Left cardiac atrium (tissue), 4 donors: ENCODE measurements around the gene COMMD9. TPM values are rescaled to one million over a fixed set of nuclear protein-coding genes. Genes with fewer than 3 reads are reported as not detected.
A peak's percentile ranks its signal among the peaks of the same experiment; 100 is the strongest.

Source experiments
- ATAC-seq, 2 donors: fragments of 200-7000 bp; cut with Tn5 transposase; one replicate each; pipeline ENCODE4 v1.9.1; 2020; ENCODE audit warnings: mild to moderate bottlenecking in 2 of 2, moderate library complexity in 2 of 2
- DNase-seq: peaks from one replicate; pipeline ENCODE4 v3.0.0-alpha.2; 2020
- intact Hi-C, 2 donors: fragments of 100-400 bp; cut with DNase I; formaldehyde crosslinking; loops; one replicate each; pipeline versions ENCODE4 v1.14.1 to v1.15.1; 2022 to 2023
- total RNA-seq, 2 donors: library from RNA; stranded (reverse); fragmentation: NEBNext Ultra II Directional; extraction: Animal tissue kit (Norgen Biotek cat#: 25700); gene quantifications; one replicate each; pipeline ENCODE4 v1.2.1, GENCODE V29; 2021
- donor health status: DM: no; HTN: yes; CAD: no.
- donor health status: DM: no; HTN: yes; CAD: no; lungs with severe emphysema.
- donor health status: DM: yes; HTN: yes; CAD: no.
- donor health status: Dilated cardiomyopathy.

The COMMD9 gene
- total RNA-seq, 2 donors from 2014 or later: 38.4 to 48.8 TPM

DNA sequence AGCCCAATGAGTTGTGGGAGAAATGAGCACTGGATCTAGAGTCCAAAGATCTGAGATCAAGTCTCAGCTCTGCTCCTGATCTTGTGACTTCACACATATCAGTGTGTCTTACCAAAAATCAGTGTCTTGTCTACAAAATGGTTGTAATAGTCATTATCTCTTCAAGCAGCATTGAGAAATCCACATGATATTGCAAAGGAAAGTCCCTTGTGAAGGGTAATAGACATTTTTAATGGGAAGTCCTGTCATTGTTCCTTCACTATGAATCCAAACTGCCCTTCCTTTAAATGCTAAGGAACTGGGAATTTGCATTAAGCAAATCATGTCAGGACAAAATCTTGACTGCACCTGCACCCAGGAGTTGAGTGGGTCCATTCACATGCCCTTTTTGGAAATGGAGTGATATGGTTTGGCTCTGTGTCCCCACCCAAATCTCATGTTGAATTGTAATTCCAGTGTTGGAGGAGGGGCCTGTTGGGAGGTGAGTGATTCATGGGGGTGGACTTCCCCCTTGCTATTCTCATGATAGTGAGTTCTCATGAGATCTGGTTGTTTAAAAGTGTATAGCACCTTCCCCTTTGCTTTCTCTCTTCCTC lies 51.1 kb downstream of the COMMD9 start:
- no peak for DNase-seq
- intact Hi-C loops: no loop called here
- no peak for ATAC-seq

DNA sequence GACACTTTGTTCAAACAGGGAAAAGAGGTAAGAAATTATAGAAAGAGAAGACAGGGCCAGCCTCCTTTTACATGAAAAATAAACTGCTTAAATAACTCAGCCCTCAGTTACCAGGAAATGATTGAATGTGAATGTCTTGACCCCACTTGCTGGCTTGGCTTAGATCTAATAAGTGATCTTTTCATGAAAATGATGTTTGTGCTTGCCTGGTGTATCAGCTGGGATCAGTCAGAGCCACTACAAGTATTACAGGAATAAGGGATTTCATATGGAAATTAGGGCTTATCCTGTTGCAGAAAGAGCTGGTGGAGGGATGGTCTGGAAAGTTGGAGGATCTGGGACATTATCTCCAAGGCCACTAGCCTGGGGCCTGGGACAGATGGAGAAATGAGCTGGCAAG lies 51.8 kb downstream of the COMMD9 start:
- intact Hi-C loops: no loop called here
- ATAC-seq (no peak), DNase-seq (no peak)

DNA sequence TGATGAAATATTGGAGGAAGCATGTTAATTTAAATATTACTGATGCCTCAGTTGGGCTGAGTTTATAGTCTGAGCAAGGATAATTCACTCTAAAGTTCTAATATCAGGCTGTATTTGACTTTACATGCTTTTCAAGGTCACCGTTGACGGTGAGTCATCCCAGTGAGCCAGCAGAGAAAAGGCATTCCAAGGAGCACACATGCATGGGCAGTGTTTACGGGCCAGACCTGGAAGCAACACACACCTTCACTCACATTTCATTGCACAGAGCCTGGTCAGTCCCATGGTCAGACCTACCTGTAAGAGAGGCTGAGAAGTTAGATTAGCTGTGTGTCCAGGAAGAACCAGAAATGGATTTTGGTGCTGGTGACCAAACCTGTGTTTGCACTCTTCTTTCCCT lies 53.5 kb downstream of the COMMD9 start:
- ATAC-seq (no peak), DNase-seq (no peak)
- intact Hi-C loops: no loop called here

DNA sequence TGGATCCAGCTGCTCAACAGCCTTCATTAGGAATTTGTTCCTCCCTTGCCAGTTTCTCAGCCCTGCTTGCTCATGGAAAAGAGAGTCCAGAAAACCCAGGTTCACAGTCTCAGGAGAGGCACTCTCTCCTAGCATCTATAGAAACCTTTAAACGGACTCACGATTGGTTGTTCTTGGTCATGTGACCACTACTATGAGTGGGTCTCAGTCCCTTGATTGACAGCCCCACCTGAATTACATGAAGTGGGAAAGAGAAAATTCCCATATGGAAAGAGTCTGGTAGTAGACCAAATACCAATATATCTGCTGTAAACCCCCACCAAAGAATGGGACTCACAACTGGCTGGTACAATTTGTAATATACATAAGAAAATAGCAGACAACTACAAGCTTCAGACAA lies 54.4 kb downstream of the COMMD9 start:
- no peak for DNase-seq
- ATAC-seq: no peak
- intact Hi-C loops: no loop called here

DNA sequence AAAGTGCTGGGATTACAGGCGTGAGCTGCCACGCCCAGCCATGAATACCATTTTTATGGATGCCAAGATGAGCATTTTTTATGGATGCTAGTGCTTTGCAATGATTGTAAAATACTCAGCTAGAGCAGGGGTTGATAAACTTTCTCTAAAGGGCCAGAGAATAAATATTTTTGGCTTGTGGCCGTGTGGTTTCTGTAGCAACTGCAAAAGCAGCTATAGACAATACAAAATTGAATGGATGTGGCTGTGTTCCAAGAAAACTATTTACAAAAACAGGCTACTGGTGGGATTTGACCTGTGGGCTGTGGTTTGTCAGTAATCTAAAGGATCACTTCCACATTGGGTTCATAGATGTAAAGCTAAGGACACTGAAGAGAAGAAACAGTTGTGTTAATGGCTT lies 56.0 kb downstream of the COMMD9 start:
- ATAC-seq: no peak
- intact Hi-C loops: no loop called here

DNA sequence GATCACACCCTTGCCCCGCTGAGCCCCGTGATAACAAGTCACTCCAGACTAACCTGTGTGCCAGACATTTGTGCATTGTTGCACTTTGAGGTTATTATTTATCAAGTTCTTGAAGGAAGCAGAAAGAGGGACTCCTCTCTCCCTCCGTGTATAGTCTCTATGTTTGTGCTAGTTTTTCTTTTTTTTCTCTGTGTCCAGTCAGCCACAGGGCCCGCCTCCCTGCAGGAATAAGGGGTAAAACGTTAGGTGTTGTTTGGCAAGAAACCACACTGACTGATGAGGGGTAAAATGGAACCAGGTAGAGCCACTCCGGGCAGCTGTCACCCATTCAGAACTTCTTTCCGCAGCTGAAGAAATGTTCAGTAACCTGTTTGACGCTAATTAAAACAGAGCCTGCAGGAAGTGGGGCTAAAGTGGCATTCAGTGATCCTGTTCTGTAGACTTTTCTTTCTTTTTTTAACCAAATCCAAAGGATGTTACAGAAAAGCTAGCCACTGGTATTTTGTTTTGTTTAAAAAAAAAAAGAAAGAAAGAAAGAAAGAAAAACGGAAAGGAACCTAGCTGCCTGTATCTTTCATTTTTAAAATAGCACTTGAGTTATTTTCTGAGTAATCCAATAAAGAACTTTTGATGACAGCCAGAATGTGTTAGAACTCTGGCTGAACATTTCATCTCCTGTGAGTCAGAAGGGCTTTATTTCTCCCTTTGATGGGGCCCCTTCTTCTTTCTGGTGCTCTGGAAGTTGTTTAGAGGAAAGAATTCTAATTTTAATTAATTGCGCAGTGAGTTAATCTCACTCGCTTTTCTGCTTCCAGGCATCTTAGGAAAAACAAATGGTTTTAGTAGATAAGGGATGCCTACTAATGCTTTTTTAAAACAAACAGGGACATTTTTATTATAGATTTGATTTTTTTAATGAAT lies 58.2 kb downstream of the COMMD9 start:
- intact Hi-C loops: no loop called here
- ATAC-seq: peak in 1 of 2 donors; percentile 85
- no peak for DNase-seq

More for the DNA sequence above, 56.0 kb downstream of the COMMD9 start:
- DNase-seq: no peak

DNA sequence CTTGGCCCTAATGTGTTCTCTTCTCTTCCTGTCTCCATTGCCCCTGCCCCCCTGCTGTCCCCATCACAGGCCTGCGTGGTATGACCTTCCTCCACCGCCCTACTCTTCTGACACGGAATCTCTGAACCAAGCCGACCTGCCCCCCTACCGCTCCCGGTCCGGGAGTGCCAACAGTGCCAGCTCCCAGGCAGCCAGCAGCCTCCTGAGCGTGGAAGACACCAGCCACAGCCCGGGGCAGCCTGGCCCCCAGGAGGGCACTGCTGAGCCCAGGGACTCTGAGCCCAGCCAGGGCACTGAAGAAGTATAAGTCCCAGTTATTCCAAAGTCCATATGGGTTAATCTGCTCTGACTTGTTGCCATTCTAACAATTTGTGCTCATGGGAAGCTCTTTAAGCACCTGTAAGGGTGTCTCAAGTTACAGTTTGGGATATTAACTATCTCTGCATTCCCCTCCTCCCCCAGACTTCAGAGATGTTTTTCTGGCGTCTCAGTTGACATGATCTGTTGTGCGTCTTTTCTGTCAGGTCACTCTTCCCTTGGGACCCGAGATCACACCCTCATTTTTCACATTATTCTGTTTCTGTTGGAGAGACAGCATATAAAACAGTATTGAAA lies 60.0 kb downstream of the COMMD9 start:
- ATAC-seq (no peak), DNase-seq (no peak)
- intact Hi-C loops: no loop called here

DNA sequence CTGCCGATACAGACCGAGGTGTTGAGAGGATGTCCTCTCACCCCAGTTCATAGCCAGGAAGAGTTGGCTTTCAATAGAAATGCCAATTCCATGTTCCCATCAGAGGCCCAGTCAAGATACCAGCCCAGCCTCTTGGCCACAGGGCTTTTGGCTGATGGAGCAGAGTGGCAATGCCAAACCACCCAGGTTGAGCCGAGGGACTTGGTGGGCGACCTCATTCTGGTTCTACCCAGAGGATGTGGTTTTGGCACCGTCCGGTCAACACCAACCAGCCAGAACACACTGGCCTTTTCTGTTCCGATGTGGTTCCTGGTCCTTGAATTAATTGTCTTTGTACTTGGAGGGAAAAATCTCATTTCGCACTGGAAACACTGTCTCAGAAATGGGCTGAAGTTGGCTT lies 60.5 kb downstream of the COMMD9 start:
- intact Hi-C loops: no loop called here
- DNase-seq (no peak), ATAC-seq (no peak)

DNA sequence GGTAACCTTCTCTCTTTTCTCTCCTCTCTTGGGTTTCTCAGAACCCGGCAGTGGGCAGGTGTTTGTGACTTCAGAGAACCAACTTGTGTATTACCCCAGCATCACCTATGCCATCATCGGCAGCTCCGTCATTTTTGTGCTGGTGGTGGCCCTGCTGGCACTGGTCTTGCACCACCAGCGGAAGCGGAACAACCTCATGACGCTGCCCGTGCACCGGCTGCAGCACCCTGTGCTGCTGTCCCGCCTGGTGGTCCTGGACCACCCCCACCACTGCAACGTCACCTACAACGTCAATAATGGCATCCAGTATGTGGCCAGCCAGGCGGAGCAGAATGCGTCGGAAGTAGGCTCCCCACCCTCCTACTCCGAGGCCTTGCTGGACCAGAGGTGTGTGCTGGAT lies 62.2 kb downstream of the COMMD9 start:
- ATAC-seq (no peak), DNase-seq (no peak)
- intact Hi-C loops: no loop called here

DNA sequence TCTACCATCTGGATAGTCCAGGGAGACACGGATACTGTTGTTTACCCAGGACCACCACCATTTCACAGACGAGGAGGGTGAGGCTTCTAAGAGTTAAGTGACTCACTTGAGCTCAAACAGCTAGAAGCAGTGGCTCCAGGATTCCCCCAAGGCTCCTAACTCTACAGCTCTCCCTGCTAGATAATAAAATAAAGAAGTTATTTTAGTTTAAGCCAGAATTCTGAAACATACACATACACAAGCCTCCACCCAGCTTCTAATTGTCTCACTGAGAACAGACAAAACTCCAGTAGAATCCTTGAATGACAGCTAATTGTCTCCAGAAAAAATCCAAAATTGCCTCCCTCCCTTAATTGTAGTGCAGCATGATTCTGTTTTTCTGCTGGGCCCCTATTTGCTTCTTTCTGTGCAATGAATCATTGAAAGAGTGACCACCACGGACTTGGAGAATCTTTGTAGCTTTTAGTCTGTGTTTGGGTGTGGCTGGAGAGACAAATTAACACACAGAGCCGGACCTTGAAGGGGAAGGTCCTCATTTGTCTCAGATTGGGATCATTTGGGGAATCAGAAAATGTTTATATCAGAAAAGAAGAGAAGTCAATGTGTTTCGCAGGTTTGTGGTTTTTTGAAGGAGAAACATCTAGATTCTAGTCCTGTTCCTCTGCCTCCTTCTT lies 64.9 kb downstream of the COMMD9 start:
- DNase-seq (no peak), ATAC-seq (no peak)
- intact Hi-C loops: no loop called here

DNA sequence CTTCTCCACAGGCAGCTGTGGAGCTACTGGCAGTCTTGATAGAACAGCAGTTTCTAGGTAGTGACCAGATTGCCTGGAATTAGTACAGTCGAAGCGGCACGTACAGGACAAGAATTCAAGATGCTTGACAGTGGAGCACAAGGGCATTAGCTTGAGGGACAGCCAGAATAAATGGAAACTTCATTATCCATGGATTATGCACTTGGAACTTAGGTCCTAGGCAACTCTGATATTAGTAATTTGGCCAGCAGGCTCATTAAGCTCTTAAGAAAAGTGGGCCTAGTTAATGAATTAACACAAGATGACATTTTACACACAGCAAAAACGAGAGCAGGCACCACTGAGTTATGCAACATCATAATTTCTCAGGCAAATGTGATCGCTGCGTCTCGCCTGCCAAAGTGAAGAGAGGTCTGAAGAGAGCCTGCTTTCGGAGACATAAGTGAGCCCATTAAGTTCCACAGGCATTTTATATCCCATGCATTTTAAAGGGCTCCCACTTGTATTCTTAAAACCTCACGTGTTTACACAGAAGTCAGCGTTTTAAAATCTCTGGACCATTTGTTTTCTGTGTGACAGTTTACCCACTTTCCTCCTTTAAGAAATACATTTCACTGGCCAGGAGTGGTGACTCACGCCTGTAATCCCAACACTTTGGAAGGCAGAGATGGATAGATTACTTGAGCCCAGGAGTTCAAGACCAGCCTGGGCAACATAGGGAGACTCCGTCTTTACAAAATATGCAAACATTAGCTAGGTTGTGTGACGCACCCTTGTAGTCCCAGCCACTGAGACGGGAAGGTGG lies 66.2 kb downstream of the COMMD9 start:
- no peak for ATAC-seq
- no peak for DNase-seq
- intact Hi-C loops: no loop called here

Other genes starting within 250 kb of the COMMD9 start
- 1 to 10 TPM; 4.0 to 5.8 TPM for gene PRR5L, start 6.9 kb upstream of the COMMD9 start, total RNA-seq
- 10 to 100 TPM in 1 of 2 donors, 1 to 10 TPM in 1; 9.7 to 13.1 TPM for gene TRAF6, start 220.8 kb upstream of the COMMD9 start, total RNA-seq